Hepatocyte (in vitro differentiated cells): ENCODE results near the gene BLOC1S1. TPM values are rescaled to one million over a fixed set of nuclear protein-coding genes. Genes with fewer than 3 reads are reported as not detected.

ENCODE experiments used
- DNase-seq: peaks from one replicate; pipeline ENCODE4 v3.0.0-alpha.2; 2016; ENCODE audit warnings: low spot score
- H2AFZ ChIP-seq: fragments of 200-600 bp; sonication (generic); 2 replicates; pipeline ENCODE4 v1.6.0; 2016; ENCODE audit warnings: antibody characterized with exemption, mild to moderate bottlenecking
- H3K27ac ChIP-seq: fragments of 200-600 bp; sonication (generic); 2 replicates; pipeline ENCODE4 v1.5.1; 2016; ENCODE audit warnings: mild to moderate bottlenecking
- H3K27me3 ChIP-seq: fragments of 200-600 bp; sonication (generic); 2 replicates; pipeline ENCODE4 v1.6.1; 2016
- H3K36me3 ChIP-seq: fragments of 200-600 bp; sonication (generic); replicated peaks from 2 replicates; pipeline ENCODE4 v1.5.1; 2016; ENCODE audit warnings: low read depth; ENCODE audit not compliant: insufficient read depth
- H3K4me1 ChIP-seq: fragments of 200-600 bp; sonication (generic); 2 replicates; pipeline ENCODE4 v1.5.1; 2016; ENCODE audit warnings: mild to moderate bottlenecking, moderate library complexity; ENCODE audit not compliant: insufficient read depth
- H3K4me2 ChIP-seq: fragments of 200-600 bp; sonication (generic); 2 replicates; pipeline ENCODE4 v1.6.0; 2016
- H3K4me3 ChIP-seq: fragments of 200-600 bp; sonication (generic); 2 replicates; pipeline ENCODE4 v1.5.1; 2016; ENCODE audit warnings: mild to moderate bottlenecking
- H3K79me2 ChIP-seq: fragments of 200-600 bp; sonication (generic); 2 replicates; pipeline ENCODE4 v1.6.0; 2017; ENCODE audit warnings: mild to moderate bottlenecking
- H3K9me2 ChIP-seq: fragments of 200-600 bp; sonication (generic); replicated peaks from 2 replicates; pipeline ENCODE4 v1.6.0; 2017; ENCODE audit warnings: mild to moderate bottlenecking; ENCODE audit not compliant: insufficient read depth
- H3K9me3 ChIP-seq: fragments of 200-600 bp; sonication (generic); 2 replicates; pipeline ENCODE4 v1.5.1; 2016; ENCODE audit warnings: low read depth, mild to moderate bottlenecking
- H4K20me1 ChIP-seq: fragments of 200-600 bp; sonication (generic); 2 replicates; pipeline ENCODE4 v1.6.0; 2016; ENCODE audit warnings: mild to moderate bottlenecking; ENCODE audit not compliant: insufficient read depth, poor library complexity, severe bottlenecking
- CTCF ChIP-seq: fragments of 200-600 bp; sonication (generic); IDR thresholded peaks from 2 replicates; pipeline ENCODE4 v1.5.1; 2016; ENCODE audit warnings: antibody characterized with exemption, mild to moderate bottlenecking; ENCODE audit not compliant: poor library complexity
- EZH2 ChIP-seq: fragments of 200-600 bp; sonication (generic); IDR thresholded peaks from 2 replicates; pipeline ENCODE4 v1.6.1; 2016; ENCODE audit warnings: antibody characterized with exemption, mild to moderate bottlenecking, borderline replicate concordance
- EZH2phosphoT487 ChIP-seq: fragments of 200-600 bp; sonication (generic); IDR thresholded peaks from one replicate; pipeline ENCODE4 v1.6.1; 2018; ENCODE audit warnings: antibody characterized with exemption, mild to moderate bottlenecking, low read depth, moderate library complexity; ENCODE audit not compliant: unreplicated experiment, severe bottlenecking
- WGBS: methylation state at CpG from one replicate; pipeline ENCODE4 v1.1.6; 2016; ENCODE audit warnings: low lambda C conversion rate; ENCODE audit errors: missing lambda C conversion rate; 5-methylcytosine and 5-hydroxymethylcytosine counted together
- polyA plus RNA-seq: library from polyadenylated mRNA; unstranded; fragments of >200 nt; fragmentation: Nextera tagmentation; extraction: Ambion mirVana; gene quantifications from 2 replicates; pipeline ENCODE4 v1.2.1, GENCODE V29; 2016
- total RNA-seq: library from RNA; depleted of rRNA; stranded (reverse); fragments of >200 nt; gene quantifications from 2 replicates; pipeline ENCODE4 v1.2.3, GENCODE V29; 2014

The BLOC1S1 gene
- total and polyA plus RNA-seq, 2 experiments from 2014 or later = 159 to 236 TPM

- TF ChIP-seq EZH2 (no peak), EZH2phosphoT487 (no peak), CTCF (no peak)
- Histone ChIP-seq H2AFZ (no peak overlapping the region), H3K36me3 (no peaks in the 10 kb centered on the region), H3K4me1 (no peaks in the 10 kb centered on the region), H3K9me3 (no peaks in the 10 kb centered on the region), H4K20me1 (no peaks in the 10 kb centered on the region), H3K79me2 (no peaks in the 10 kb centered on the region), H3K4me2 (no peak overlapping the region), H3K4me3 (no peak overlapping the region), H3K27ac (no peak overlapping the region), H3K27me3 (no peaks in the 10 kb centered on the region), H3K9me2 (no peaks in the 10 kb centered on the region)
- DNase-seq = no peak
- 92% methylated on average over 7 of the region's 7 CpGs for WGBS
Measured at GRCh38 chr12:55697686-55698085, 18.2 kb upstream of the BLOC1S1 start.

GRCh38 chr12:55698241-55698955 lies 17.4 kb upstream of the BLOC1S1 start:
- WGBS = 95% methylated on average over 15 of the region's 16 CpGs
- no peak for DNase-seq
- Histone ChIP-seq H4K20me1 (no peaks in the 10 kb centered on the region), H3K27me3 (no peaks in the 10 kb centered on the region), H3K4me1 (no peaks in the 10 kb centered on the region), H3K79me2 (no peaks in the 10 kb centered on the region), H3K4me2 (no peak overlapping the region), H2AFZ (no peak overlapping the region), H3K9me3 (no peaks in the 10 kb centered on the region), H3K4me3 (no peak overlapping the region), H3K9me2 (no peaks in the 10 kb centered on the region), H3K27ac (no peak overlapping the region), H3K36me3 (no peaks in the 10 kb centered on the region)
- TF ChIP-seq CTCF = no peak
- TF ChIP-seq EZH2phosphoT487 = no peak
- TF ChIP-seq EZH2 = no peak

GRCh38 chr12:55698965-55699364 lies 16.9 kb upstream of the BLOC1S1 start:
- Histone ChIP-seq H2AFZ (no peak overlapping the region), H3K4me1 (no peaks in the 10 kb centered on the region), H3K4me3 (no peak overlapping the region), H3K4me2 (no peak overlapping the region), H4K20me1 (no peaks in the 10 kb centered on the region), H3K27ac (no peak overlapping the region), H3K9me3 (no peaks in the 10 kb centered on the region), H3K27me3 (no peaks in the 10 kb centered on the region), H3K36me3 (no peaks in the 10 kb centered on the region), H3K79me2 (no peaks in the 10 kb centered on the region), H3K9me2 (no peaks in the 10 kb centered on the region)
- TF ChIP-seq EZH2phosphoT487 (no peak), EZH2 (no peak), CTCF (no peak)
- no peak for DNase-seq
- 100% methylated on average over 1 of the region's 1 CpG for WGBS
